Stimulated activated CD8-positive, alpha-beta memory T cell treated with anti-CD3 and anti-CD28 coated beads, Interleukin-15, amount 100 ng/mL, for 24 hours (primary cell): Measurements from ENCODE around the gene IMMP2L.
"Not testable (repeated sequence)": the region's sequence is repeated elsewhere in the genome, so short reads cannot be mapped to it uniquely, and the experiment has no call there.

Experiments used
- DNase-seq: peaks from one replicate; pipeline ENCODE4 v3.0.0-alpha.2; 2020; ENCODE audit warnings: low read depth

The IMMP2L gene

GRCh38 chr7:111262293-111263116, 299.8 kb downstream of the IMMP2L start:
- no peak for DNase-seq

GRCh38 chr7:111261496-111261895, 300.8 kb downstream of the IMMP2L start:
- no peak for DNase-seq

- DNase-seq: no peak
Measured at GRCh38 chr7:111259991-111260390, 302.3 kb downstream of the IMMP2L start.

- DNase-seq: no peak
Measured at GRCh38 chr7:111256391-111256790, 305.9 kb downstream of the IMMP2L start.

- DNase-seq: no peak
Measured at GRCh38 chr7:111255576-111255975, 306.7 kb downstream of the IMMP2L start.

GRCh38 chr7:111251365-111251764, 310.9 kb downstream of the IMMP2L start:
- not testable (repeated sequence) for DNase-seq

GRCh38 chr7:111249807-111250206, 312.5 kb downstream of the IMMP2L start:
- not testable (repeated sequence) for DNase-seq

GRCh38 chr7:111242141-111242755, 320.0 kb downstream of the IMMP2L start:
- DNase-seq: no peak

GRCh38 chr7:111240371-111240770, 321.9 kb downstream of the IMMP2L start:
- DNase-seq: no peak

- no peak for DNase-seq
Measured at GRCh38 chr7:111239437-111239836, 322.9 kb downstream of the IMMP2L start.

GRCh38 chr7:111238886-111239285, 323.4 kb downstream of the IMMP2L start:
- no peak for DNase-seq

- no peak for DNase-seq
Measured at GRCh38 chr7:111235709-111236108, 326.6 kb downstream of the IMMP2L start.

- DNase-seq: no peak
Measured at GRCh38 chr7:111232249-111233084, 329.8 kb downstream of the IMMP2L start.

GRCh38 chr7:111229916-111230315, 332.4 kb downstream of the IMMP2L start:
- DNase-seq: no peak

- no peak for DNase-seq
Measured at GRCh38 chr7:111229181-111229740, 333.0 kb downstream of the IMMP2L start.

- DNase-seq: no peak
Measured at GRCh38 chr7:111228437-111228836, 333.9 kb downstream of the IMMP2L start.

- no peak for DNase-seq
Measured at GRCh38 chr7:111226800-111227199, 335.5 kb downstream of the IMMP2L start.

GRCh38 chr7:111224354-111225231, 337.7 kb downstream of the IMMP2L start:
- no peak for DNase-seq

GRCh38 chr7:111223802-111224253, 338.5 kb downstream of the IMMP2L start:
- no peak for DNase-seq

GRCh38 chr7:111215550-111215949, 346.7 kb downstream of the IMMP2L start:
- DNase-seq: no peak

- no peak for DNase-seq
Measured at GRCh38 chr7:111212857-111213523, 349.3 kb downstream of the IMMP2L start.
